Nephron progenitor cell (in vitro differentiated cells): ENCODE results near the gene RAC2.
A peak's percentile ranks its signal among the peaks of the same experiment; 100 is the strongest.

Experiments
- DNase-seq: peaks from one replicate; pipeline ENCODE4 v3.0.0; 2021
- H3K27ac Mint-ChIP-seq: 2 replicates; pipeline ENCODE4 v1.8.0; 2021; ENCODE audit warnings: mild to moderate bottlenecking, moderate library complexity, mixed read lengths
- H3K27me3 Mint-ChIP-seq: 2 replicates; pipeline ENCODE4 v1.8.0; 2021; ENCODE audit warnings: mild to moderate bottlenecking, low read depth, mixed read lengths; ENCODE audit not compliant: poor library complexity
- H3K36me3 Mint-ChIP-seq: 2 replicates; pipeline ENCODE4 v1.8.0; 2021; ENCODE audit warnings: low read depth, mixed read lengths
- H3K4me1 Mint-ChIP-seq: 2 replicates; pipeline ENCODE4 v1.8.0; 2021; ENCODE audit warnings: mixed read lengths
- H3K4me3 Mint-ChIP-seq: 2 replicates; pipeline ENCODE4 v1.8.0; 2021; ENCODE audit warnings: mild to moderate bottlenecking, moderate library complexity, mixed read lengths
- H3K9me3 Mint-ChIP-seq: 2 replicates; pipeline ENCODE4 v1.8.0; 2021; ENCODE audit warnings: mild to moderate bottlenecking, moderate library complexity, mixed read lengths
- CTCF ChIP-seq: fragments of 200-600 bp; sonication (generic); IDR thresholded peaks from 2 replicates; pipeline ENCODE4 v1.5.0; 2021; ENCODE audit warnings: antibody characterized with exemption

RAC2 gene

GRCh38 chr22:37289156-37289735 lies 45.2 kb upstream of the RAC2 start:
- Mint-ChIP-seq H3K4me3 (no peak overlapping the region), H3K27ac (no peak overlapping the region), H3K27me3 (peaks cover 50% of the 10 kb centered on the region), H3K9me3 (peaks cover 3% of the 10 kb centered on the region), H3K36me3 (no peaks in the 10 kb centered on the region), H3K4me1 (peaks cover 7% of the 10 kb centered on the region)
- TF ChIP-seq CTCF = no peak
- no peak for DNase-seq

- DNase-seq = no peak
- Mint-ChIP-seq H3K4me1 (peaks cover 13% of the 10 kb centered on the region), H3K36me3 (no peaks in the 10 kb centered on the region), H3K9me3 (peaks cover 3% of the 10 kb centered on the region), H3K4me3 (no peak overlapping the region), H3K27me3 (peaks cover 50% of the 10 kb centered on the region), H3K27ac (no peak overlapping the region)
- no peak for TF ChIP-seq CTCF
Measured at GRCh38 chr22:37288521-37288920, 44.5 kb upstream of the RAC2 start.

DNA sequence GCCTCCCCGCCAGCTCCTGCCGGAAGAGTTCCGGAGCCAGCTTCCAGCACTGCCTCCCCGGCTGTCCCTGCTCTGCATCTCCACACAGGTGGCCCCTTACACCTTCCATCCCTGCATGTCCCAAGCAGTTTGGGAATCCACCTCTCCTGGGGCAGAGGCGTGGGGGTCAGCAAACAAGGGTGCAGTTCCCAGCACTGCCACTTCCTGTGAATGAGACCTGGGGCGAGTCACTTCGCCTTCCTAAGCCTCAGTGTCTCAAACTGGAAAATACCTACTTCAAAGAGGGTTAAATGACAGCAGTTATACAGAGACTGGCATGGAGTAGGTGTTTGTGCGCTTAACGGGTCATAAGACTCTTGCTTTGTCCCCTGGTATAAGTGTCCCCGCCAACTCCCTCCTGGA lies 43.5 kb upstream of the RAC2 start:
- no peak for TF ChIP-seq CTCF
- Mint-ChIP-seq H3K36me3 (no peaks in the 10 kb centered on the region), H3K4me3 (no peak overlapping the region), H3K9me3 (peaks cover 3% of the 10 kb centered on the region), H3K4me1 (peaks cover 20% of the 10 kb centered on the region), H3K27me3 (peaks cover 54% of the 10 kb centered on the region), H3K27ac (no peak overlapping the region)
- DNase-seq = no peak

DNA sequence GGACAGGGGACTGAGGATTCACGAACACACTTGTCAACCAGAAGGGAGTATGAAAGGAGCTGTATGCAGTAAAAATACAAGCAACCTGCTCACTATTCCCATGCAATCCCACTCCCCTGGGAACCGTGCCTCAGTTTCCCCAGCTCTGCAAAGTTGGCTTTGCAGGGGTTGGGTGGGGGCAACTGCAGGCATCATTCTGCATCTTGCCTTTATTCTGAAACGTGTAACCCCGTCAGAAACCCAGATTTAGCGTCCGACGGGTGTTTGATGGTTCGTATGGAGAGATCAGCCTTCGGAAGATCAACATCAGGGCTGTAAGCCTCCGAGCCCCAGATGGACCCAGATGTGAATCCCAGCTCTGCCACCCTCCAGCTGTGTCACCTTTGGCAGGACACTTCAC lies 41.9 kb upstream of the RAC2 start:
- DNase-seq = no peak
- Mint-ChIP-seq H3K9me3 (no peaks in the 10 kb centered on the region), H3K4me3 (no peak overlapping the region), H3K36me3 (no peaks in the 10 kb centered on the region), H3K4me1 (peaks cover 22% of the 10 kb centered on the region), H3K27me3 (peaks cover 53% of the 10 kb centered on the region), H3K27ac (no peak overlapping the region)
- TF ChIP-seq CTCF = no peak

DNA sequence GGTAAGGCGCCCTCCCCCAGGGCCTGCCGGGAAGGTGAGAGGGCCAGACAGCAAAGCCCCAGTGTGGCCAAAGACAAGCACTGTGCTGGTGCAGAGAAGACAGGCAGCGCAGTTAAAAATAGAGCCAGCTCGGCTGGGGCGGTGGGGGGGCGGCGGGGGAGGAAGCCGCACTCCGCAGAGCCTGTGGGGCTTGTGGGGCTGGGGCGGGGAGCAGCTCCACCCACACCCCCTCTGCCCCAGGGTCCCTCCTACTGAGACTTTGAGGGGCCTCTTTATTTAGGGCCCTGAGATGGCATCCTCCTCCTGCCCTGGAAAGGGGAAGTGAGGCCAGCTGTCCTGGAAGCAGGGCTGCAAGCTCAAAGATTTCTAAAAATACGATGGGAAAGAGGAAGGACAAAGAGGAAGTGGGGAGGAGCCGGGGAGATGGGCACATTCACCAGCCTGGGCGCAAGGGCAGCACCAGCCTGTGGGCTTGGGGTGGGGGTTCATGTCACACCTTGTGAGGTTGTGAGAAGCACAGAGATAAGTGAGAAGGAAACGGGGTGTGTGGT lies 40.8 kb upstream of the RAC2 start:
- no peak for DNase-seq
- H3K36me3 Mint-ChIP-seq = no peaks in the 10 kb centered on the region
- no peak overlapping the region for H3K27ac Mint-ChIP-seq
- H3K4me1 Mint-ChIP-seq = peaks cover 22% of the 10 kb centered on the region
- no peak for TF ChIP-seq CTCF
- H3K9me3 Mint-ChIP-seq = no peaks in the 10 kb centered on the region
- H3K4me3 Mint-ChIP-seq = no peak overlapping the region
- H3K27me3 Mint-ChIP-seq = peaks cover 47% of the 10 kb centered on the region

- no peak for TF ChIP-seq CTCF
- no peaks in the 10 kb centered on the region for H3K9me3 Mint-ChIP-seq
Measured at GRCh38 chr22:37284126-37284804, 40.2 kb upstream of the RAC2 start.

More at GRCh38 chr22:37284126-37284804, 40.2 kb upstream of the RAC2 start:
- Mint-ChIP-seq H3K27me3 (peaks cover 49% of the 10 kb centered on the region), H3K4me1 (peaks cover 28% of the 10 kb centered on the region), H3K4me3 (no peak overlapping the region), H3K27ac (peak overlapping the region; percentile 64), H3K36me3 (no peaks in the 10 kb centered on the region)
- DNase-seq = no peak
